MM.1S (cell line): ENCODE measurements around the gene RIPOR2.

Experiments used
- DNase-seq: peaks from one replicate; pipeline ENCODE4 v3.0.0-alpha.2; 2015
- H2AFZ ChIP-seq: fragments of 300-600 bp; sonication (generic); 2 replicates; pipeline ENCODE4 v1.6.0; 2016; ENCODE audit warnings: antibody characterized with exemption, low read length
- H3F3A ChIP-seq: fragments of 300-600 bp; sonication (generic); 2 replicates; pipeline ENCODE4 v1.6.1; 2016; ENCODE audit warnings: mild to moderate bottlenecking, antibody characterized with exemption, low read length, moderate library complexity, mixed read lengths; ENCODE audit not compliant: insufficient read depth
- H3K27ac ChIP-seq: fragments of 300-600 bp; sonication (generic); 2 replicates; pipeline ENCODE4 v1.5.1; 2016; ENCODE audit warnings: mild to moderate bottlenecking, low read length
- H3K27me3 ChIP-seq: fragments of 300-600 bp; sonication (generic); replicated peaks from 2 replicates; pipeline ENCODE4 v1.6.0; 2016; ENCODE audit warnings: low read length; ENCODE audit not compliant: insufficient read depth
- H3K36me3 ChIP-seq: fragments of 300-600 bp; sonication (generic); replicated peaks from 2 replicates; pipeline ENCODE4 v1.6.1; 2016; ENCODE audit warnings: mild to moderate bottlenecking, low read length, mixed read lengths; ENCODE audit not compliant: insufficient read depth
- H3K4me1 ChIP-seq: fragments of 300-600 bp; sonication (generic); 2 replicates; pipeline ENCODE4 v1.6.1; 2016; ENCODE audit warnings: low read length, mixed read lengths
- H3K4me2 ChIP-seq: fragments of 300-600 bp; sonication (generic); 2 replicates; pipeline ENCODE4 v1.6.0; 2016; ENCODE audit warnings: low read depth, low read length
- H3K4me3 ChIP-seq: fragments of 300-600 bp; sonication (generic); 2 replicates; pipeline ENCODE4 v1.5.1; 2016; ENCODE audit warnings: low read length, mixed read lengths
- H3K79me2 ChIP-seq: fragments of 300-600 bp; sonication (generic); 2 replicates; pipeline ENCODE4 v1.6.1; 2016; ENCODE audit warnings: mixed run types, low read length, mixed read lengths
- H3K9ac ChIP-seq: fragments of 300-600 bp; sonication (generic); 2 replicates; pipeline ENCODE4 v1.6.1; 2016; ENCODE audit warnings: low read length, mixed read lengths
- H3K9me2 ChIP-seq: fragments of 300-600 bp; sonication (generic); replicated peaks from 2 replicates; pipeline ENCODE4 v1.6.1; 2016; ENCODE audit warnings: mild to moderate bottlenecking, low read length, mixed read lengths; ENCODE audit not compliant: insufficient read depth
- H3K9me3 ChIP-seq: fragments of 300-600 bp; sonication (generic); replicated peaks from 2 replicates; pipeline ENCODE4 v1.6.1; 2016; ENCODE audit warnings: mild to moderate bottlenecking, low read length, mixed read lengths; ENCODE audit not compliant: insufficient read depth
- H4K20me1 ChIP-seq: fragments of 300-600 bp; sonication (generic); 2 replicates; pipeline ENCODE4 v1.6.1; 2016; ENCODE audit warnings: mild to moderate bottlenecking, low read length, moderate library complexity, mixed read lengths; ENCODE audit not compliant: insufficient read depth
- CTCF ChIP-seq: fragments of 300-600 bp; sonication (generic); IDR thresholded peaks from 2 replicates; pipeline ENCODE4 v1.5.1; 2016; ENCODE audit warnings: antibody characterized with exemption, low read length, mixed read lengths
- EZH2 ChIP-seq: fragments of 300-600 bp; sonication (generic); optimal IDR thresholded peaks from 2 replicates; pipeline ENCODE3; 2017; ENCODE audit warnings: low read depth, mild to moderate bottlenecking, antibody characterized with exemption, low read length, mixed read lengths
- EZH2phosphoT487 ChIP-seq: fragments of 300-600 bp; sonication (generic); IDR thresholded peaks from 2 replicates; pipeline ENCODE4 v1.6.1; 2018; ENCODE audit warnings: antibody characterized with exemption, low read length

RIPOR2 gene

GRCh38 chr6:24926192-24926591 is 9.6 kb downstream of the RIPOR2 start:
- DNase-seq = no peak
- Histone ChIP-seq H3K36me3 (no peaks in the 10 kb centered on the region), H3K4me1 (peaks cover 13% of the 10 kb centered on the region), H3K4me3 (no peak overlapping the region), H3K9me2 (no peaks in the 10 kb centered on the region), H3F3A (peaks cover 12% of the 10 kb centered on the region), H4K20me1 (0 out of 2 replicates have a peak, but pooled peaks cover 2% of the 10 kb centered on the region), H2AFZ (no peak overlapping the region), H3K9me3 (no peaks in the 10 kb centered on the region), H3K27me3 (peaks cover 28% of the 10 kb centered on the region), H3K9ac (no peak overlapping the region), H3K79me2 (no peaks in the 10 kb centered on the region), H3K4me2 (no peak overlapping the region), H3K27ac (no peak overlapping the region)
- no peak for TF ChIP-seq CTCF
- TF ChIP-seq EZH2phosphoT487 = no peak
- TF ChIP-seq EZH2 = no peak

- TF ChIP-seq EZH2phosphoT487 (no peak), CTCF (no peak), EZH2 (no peak)
- peaks cover 23% of the 10 kb centered on the region for H3K27me3 ChIP-seq
- no peaks in the 10 kb centered on the region for H3K79me2 ChIP-seq
- no peaks in the 10 kb centered on the region for H3K9me2 ChIP-seq
- peaks cover 12% of the 10 kb centered on the region for H3F3A ChIP-seq
- H3K4me3 ChIP-seq = no peak overlapping the region
- H4K20me1 ChIP-seq = 0 out of 2 replicates have a peak, but pooled peaks cover 2% of the 10 kb centered on the region
- H3K4me2 ChIP-seq = no peak overlapping the region
- no peak overlapping the region for H2AFZ ChIP-seq
- no peak for DNase-seq
- H3K9me3 ChIP-seq = no peaks in the 10 kb centered on the region
- H3K9ac ChIP-seq = no peak overlapping the region
- peaks cover 13% of the 10 kb centered on the region for H3K4me1 ChIP-seq
- no peak overlapping the region for H3K27ac ChIP-seq
- no peaks in the 10 kb centered on the region for H3K36me3 ChIP-seq
Measured at GRCh38 chr6:24925661-24926060, 10.1 kb downstream of the RIPOR2 start.

- Histone ChIP-seq H3K9ac (no peak overlapping the region), H3K79me2 (no peaks in the 10 kb centered on the region), H3K9me2 (no peaks in the 10 kb centered on the region), H2AFZ (no peak overlapping the region), H3K27ac (no peak overlapping the region), H3F3A (peaks cover 12% of the 10 kb centered on the region), H3K9me3 (no peaks in the 10 kb centered on the region), H3K36me3 (no peaks in the 10 kb centered on the region), H4K20me1 (0 out of 2 replicates have a peak, but pooled peaks cover 2% of the 10 kb centered on the region), H3K4me2 (no peak overlapping the region), H3K4me1 (peaks cover 11% of the 10 kb centered on the region), H3K4me3 (no peak overlapping the region), H3K27me3 (peaks cover 16% of the 10 kb centered on the region)
- no peak for DNase-seq
- TF ChIP-seq EZH2phosphoT487 = no peak
- no peak for TF ChIP-seq CTCF
- TF ChIP-seq EZH2 = no peak
Measured at GRCh38 chr6:24924580-24925356, 11.0 kb downstream of the RIPOR2 start.
